Heart right ventricle (tissue), 16 donors: Measurements from ENCODE around the gene DBH. TPM values are rescaled to one million over a fixed set of nuclear protein-coding genes. Genes with fewer than 3 reads are reported as not detected.

Experiments used
- ATAC-seq, 8 donors: fragments of 200-7000 bp; cut with Tn5 transposase; one replicate each; pipeline ENCODE4 v1.9.1; 2020; ENCODE audit warnings: mild to moderate bottlenecking in 8 of 8, moderate library complexity in 8 of 8, moderate number of reproducible peaks in 1 of 8
- DNase-seq, 2 donors: peaks; one replicate each; pipeline ENCODE4 v3.0.0-alpha.2; 2020
- H3K27ac ChIP-seq, 10 donors: fragments of 200-600 bp; sonication (generic) in 2 of 10; one replicate each; pipeline versions ENCODE4 v1.5.0 to v1.8.0; 2020 to 2022; ENCODE audit warnings: mild to moderate bottlenecking in 3 of 10
- H3K27me3 ChIP-seq, 7 donors: fragments of 200-600 bp; one replicate each; pipeline ENCODE4 v1.8.0; 2021 to 2022; ENCODE audit warnings: mild to moderate bottlenecking in 2 of 7
- H3K36me3 ChIP-seq, 9 donors: fragments of 200-600 bp; sonication (generic) in 1 of 9; one replicate each; pipeline versions ENCODE4 v1.5.0 to v1.8.0; 2020 to 2022; ENCODE audit warnings: mild to moderate bottlenecking in 2 of 9
- H3K4me1 ChIP-seq, 9 donors: fragments of 200-600 bp; sonication (generic) in 1 of 9; one replicate each; pipeline versions ENCODE4 v1.5.0 to v1.8.0; 2020 to 2022; ENCODE audit warnings: mild to moderate bottlenecking in 4 of 9
- H3K4me3 ChIP-seq, 10 donors: fragments of 200-600 bp; sonication (generic) in 2 of 10; one replicate each; pipeline versions ENCODE4 v1.5.0 to v1.8.0; 2020 to 2022; ENCODE audit warnings: mild to moderate bottlenecking in 7 of 10, moderate library complexity in 2 of 10
- H3K9me3 ChIP-seq, 11 donors: fragments of 200-600 bp in 10 of 11; sonication (generic) in 2 of 11; one replicate each; pipeline versions ENCODE4 v1.5.0 to v1.8.0; 2013 to 2022; ENCODE audit warnings: mild to moderate bottlenecking in 2 of 11, control low read depth in 1 of 11, moderate library complexity in 1 of 11
- CTCF ChIP-seq, 9 donors: fragments of 200-600 bp; sonication (generic) in 2 of 9; IDR thresholded peaks; one replicate each; pipeline versions ENCODE4 v1.5.0 to v1.8.0; 2021 to 2022; ENCODE audit warnings: antibody characterized with exemption in 9 of 9, mild to moderate bottlenecking in 5 of 9, moderate library complexity in 1 of 9
- WGBS, 2 donors: extraction: QIAGEN DNeasy Blood & Tissue Kit; methylation state at CpG; one replicate each; pipeline ENCODE4 v1.1.7; 2013; ENCODE audit warnings: inconsistent platforms in 1 of 2; 5-methylcytosine and 5-hydroxymethylcytosine counted together
- intact Hi-C, 10 donors: fragments of 100-400 bp; cut with DNase I; formaldehyde crosslinking; loops; one replicate each; pipeline versions ENCODE4 v1.11.1 to v1.14.2; 2022
- polyA plus RNA-seq, 2 donors: library from polyadenylated mRNA; stranded (reverse); fragments of 200-250 nt; gene quantifications; one replicate each; pipeline ENCODE4 v1.2.3, GENCODE V29; 2013
- total RNA-seq, 10 donors: library from RNA; stranded (reverse); fragmentation: NEBNext Ultra II Directional in 3 of 10; extraction: Animal tissue kit (Norgen Biotek cat#: 25700) in 3 of 10; gene quantifications; one replicate each; pipeline versions ENCODE4 v1.2.1 to v1.2.4, GENCODE V29; 2021 to 2023
- donor health status: Arrhythmogenic right ventricular cardiomyopathy.
- donor health status: ischemic (EF 13 %, LVEDD 7.1; RV severe dilation, severe dysfunction).
- donor health status: healthy with polysubstance abuse.
- donor health status: DM: no; HTN: yes; CAD: no.
- donor health status: DM: no; HTN: no; CAD: no.
- donor health status: ischemic (EF 25% LVEDD 6.9; RV normal size, moderate dysfunction).
- donor health status: ischemic (EF 25% LVEDD 5.7; RV mildly dilated, moderate dysfunction).
- donor health status: healthy.
- donor health status: DM: yes; HTN: yes; CAD: no.
- donor health status: Ischemic cardiomyopathy.
- donor health status: ischemic (EF 35%, LVEDD 5.7; RV mildly dilated, moderate dysfunction).
- donor health status: nonischemic (EF 11% LVEDD 7.7; RV severe dilation, severe dysfunction).
- donor health status: DM: yes; HTN: yes; CAD: no.
- donor health status: PGD.
- donor health status: ischemic (EF 29% LVEDD 5.4; RV normal size, mild dysfunction).
- donor health status: nonischemic (EF 23%, LVEDD 6.1; RV moderate dilation, normal function).

The DBH gene
- total and polyA plus RNA-seq, 12 donors, result 0.01 to 0.09 TPM; not detected in 10

GRCh38 chr9:133693116-133693515 lies 57.0 kb downstream of the DBH start:
- ATAC-seq (no peak), DNase-seq (no peak)
- Histone ChIP-seq H3K27ac (no peak overlapping the region), H3K9me3 (no peaks in the 10 kb centered on the region), H3K36me3 (no peaks in the 10 kb centered on the region), H3K4me3 (no peak overlapping the region), H3K4me1 (no peaks in the 10 kb centered on the region), H3K27me3 (peaks cover 0 to 6% (median 0%) of the 10 kb centered on the region in 7 donors)
- intact Hi-C loops, result no loop called here
- 94 to 95% methylated on average over 10 of the region's 10 CpGs for WGBS, 2 donors
- no peak for TF ChIP-seq CTCF (IDR thresholded peaks at IDR 0.05)

- intact Hi-C loops, result no loop called here
- peak in 1 of 8 donors; percentile 12 for ATAC-seq
- 87 to 89% methylated on average over 32 of the region's 32 CpGs for WGBS, 2 donors
- peaks cover 0 to 6% (median 0%) of the 10 kb centered on the region in 7 donors for H3K27me3 ChIP-seq
- no peaks in the 10 kb centered on the region for H3K9me3 ChIP-seq
- H3K4me3 ChIP-seq, result no peak overlapping the region
- no peak for TF ChIP-seq CTCF (IDR thresholded peaks at IDR 0.05)
- no peaks in the 10 kb centered on the region for H3K36me3 ChIP-seq
- no peak overlapping the region for H3K27ac ChIP-seq
- no peaks in the 10 kb centered on the region for H3K4me1 ChIP-seq
- no peak for DNase-seq
These were observed 57.8 kb downstream of the DBH start for GRCh38 chr9:133693703-133694529.

GRCh38 chr9:133694686-133695085 lies 58.5 kb downstream of the DBH start:
- H3K27ac ChIP-seq, result no peak overlapping the region
- intact Hi-C loops, result no loop called here
- no peak for TF ChIP-seq CTCF (IDR thresholded peaks at IDR 0.05)
- 62 to 97% methylated on average over 3 of the region's 3 CpGs for WGBS, 2 donors
- H3K4me1 ChIP-seq, result no peaks in the 10 kb centered on the region
- no peak for DNase-seq
- no peak overlapping the region for H3K4me3 ChIP-seq
- H3K36me3 ChIP-seq, result no peaks in the 10 kb centered on the region
- no peaks in the 10 kb centered on the region for H3K9me3 ChIP-seq
- ATAC-seq, result no peak
- peaks cover 0 to 6% (median 0%) of the 10 kb centered on the region in 7 donors for H3K27me3 ChIP-seq

GRCh38 chr9:133696071-133696472 lies 59.9 kb downstream of the DBH start:
- ATAC-seq (no peak), DNase-seq (no peak)
- H3K4me1 ChIP-seq, result peaks cover 0 to 5% (median 0%) of the 10 kb centered on the region in 9 donors
- no peaks in the 10 kb centered on the region for H3K36me3 ChIP-seq
- no peaks in the 10 kb centered on the region for H3K9me3 ChIP-seq
- H3K27ac ChIP-seq, result no peak overlapping the region
- intact Hi-C loops, result no loop called here
- H3K4me3 ChIP-seq, result no peak overlapping the region
- 84 to 88% methylated on average over 12 of the region's 12 CpGs for WGBS, 2 donors
- H3K27me3 ChIP-seq, result peaks cover 0 to 7% (median 1%) of the 10 kb centered on the region in 7 donors
- no peak for TF ChIP-seq CTCF (IDR thresholded peaks at IDR 0.05)
